GM21737 (cell line): ENCODE data around the gene TUBA4A.
"Not testable (repeated sequence)": the region's sequence is repeated elsewhere in the genome, so short reads cannot be mapped to it uniquely, and the experiment has no call there.

Source experiments
- ATAC-seq: cut with Tn5 transposase; IDR thresholded peaks from one replicate; pipeline ENCODE4 v1.9.1; 2021; ENCODE audit warnings: mild to moderate bottlenecking, moderate library complexity; ENCODE audit not compliant: unreplicated experiment

Gene TUBA4A

DNA sequence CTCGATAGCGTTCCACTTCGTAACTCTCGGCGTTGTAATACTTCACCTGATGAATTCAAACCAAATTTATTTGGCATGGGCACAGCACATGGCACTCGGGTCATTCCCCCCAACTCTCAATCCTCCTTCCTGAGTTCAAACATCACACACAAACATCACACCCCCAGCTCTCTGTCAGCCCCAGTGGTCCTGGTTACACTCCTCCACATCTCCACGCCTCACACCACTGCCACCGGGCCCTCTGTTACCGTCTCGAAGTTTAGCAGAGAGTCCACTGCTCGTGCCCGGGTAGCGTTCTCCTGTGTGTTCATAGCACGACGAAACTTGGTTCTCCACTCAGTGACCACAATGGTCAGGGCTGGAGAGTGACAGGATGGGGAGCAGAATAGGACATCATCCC is 39.6 kb downstream of the TUBA4A start:
- ATAC-seq, result no peak

- no peak for ATAC-seq
Measured at GRCh38 chr2:219213486-219214071, 40.1 kb downstream of the TUBA4A start.

DNA sequence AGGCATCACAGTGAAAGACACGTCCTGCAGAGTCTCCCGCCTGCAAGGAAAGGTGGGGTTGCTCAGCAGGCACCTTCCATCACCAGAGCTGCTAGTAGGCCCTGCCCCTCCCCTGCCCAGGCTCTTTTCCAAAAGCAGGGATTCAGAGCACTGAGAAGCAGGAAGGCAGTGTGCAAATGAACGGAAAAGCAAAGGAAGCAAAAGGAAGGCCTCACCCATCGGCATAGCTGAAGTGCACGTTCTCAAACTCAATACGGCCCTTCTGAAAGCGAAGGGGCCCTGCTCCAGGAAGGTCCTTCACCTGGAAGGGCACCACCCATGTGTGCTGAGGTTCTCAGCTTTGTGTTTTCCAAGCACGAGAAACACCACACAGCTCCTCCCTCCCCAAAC is 40.7 kb downstream of the TUBA4A start:
- no peak for ATAC-seq

DNA sequence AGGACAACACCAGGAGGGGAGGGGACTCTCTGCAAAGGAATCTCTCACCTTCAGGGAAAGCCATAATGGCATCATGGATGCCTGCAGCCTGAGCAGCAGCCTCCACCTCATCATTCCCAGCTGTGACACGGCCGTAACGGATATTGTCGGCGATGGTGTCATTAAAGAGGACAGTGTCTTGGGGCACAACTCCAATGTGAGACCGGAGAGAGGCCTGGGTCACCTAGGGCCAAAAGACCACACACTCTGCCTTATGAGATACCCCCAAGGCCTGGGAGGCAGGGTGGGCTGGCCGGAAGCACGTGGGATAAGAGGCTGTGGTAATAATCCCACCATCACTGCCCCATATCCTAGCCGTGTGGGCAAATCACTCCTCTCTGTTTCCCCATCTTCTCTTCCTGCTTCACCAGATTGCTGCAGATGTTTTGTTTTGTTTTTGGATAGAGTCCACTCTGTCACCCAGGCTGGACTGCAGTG is 42.8 kb downstream of the TUBA4A start:
- no peak for ATAC-seq

GRCh38 chr2:219210196-219210885 is 43.4 kb downstream of the TUBA4A start:
- ATAC-seq, result no peak

GRCh38 chr2:219209236-219210195 is 44.2 kb downstream of the TUBA4A start:
- ATAC-seq, result no peak

DNA sequence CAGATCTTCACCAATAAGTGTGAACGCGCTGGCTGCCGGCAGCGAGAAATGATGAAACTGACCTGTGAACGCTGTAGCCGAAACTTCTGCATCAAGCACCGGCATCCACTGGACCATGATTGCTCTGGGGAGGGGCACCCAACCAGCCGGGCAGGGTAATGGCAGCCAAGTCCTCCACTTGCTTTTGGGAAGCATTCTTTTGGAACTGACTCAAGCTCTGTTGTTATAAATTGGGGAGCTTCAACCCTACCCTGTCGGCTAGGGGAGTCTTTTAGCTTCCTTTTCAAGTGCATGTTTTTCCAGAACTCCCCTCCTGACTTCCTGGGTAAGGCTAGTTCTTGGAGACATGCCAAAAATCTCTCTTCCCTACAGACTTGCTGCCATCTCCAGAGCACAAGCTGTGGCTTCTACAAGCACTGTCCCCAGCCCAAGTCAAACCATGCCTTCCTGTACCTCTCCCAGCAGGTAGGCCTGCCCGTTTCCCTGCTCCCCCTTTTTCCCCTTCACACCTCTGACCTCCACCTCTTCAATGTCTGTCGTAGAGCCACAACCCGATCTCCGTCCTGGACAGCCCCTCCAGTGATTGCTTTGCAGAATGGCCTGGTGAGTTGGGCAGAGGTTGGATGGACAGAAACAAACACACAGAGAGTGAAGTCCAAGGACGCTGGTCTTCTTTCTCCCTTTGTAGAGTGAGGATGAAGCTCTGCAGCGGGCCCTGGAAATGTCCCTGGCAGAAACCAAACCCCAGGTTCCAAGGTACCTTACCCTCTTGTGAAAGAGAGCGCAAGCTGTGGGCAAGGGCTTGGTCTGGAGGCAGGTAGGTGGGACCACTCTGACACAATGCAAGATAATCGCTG is 45.6 kb downstream of the TUBA4A start:
- no peak for ATAC-seq

DNA sequence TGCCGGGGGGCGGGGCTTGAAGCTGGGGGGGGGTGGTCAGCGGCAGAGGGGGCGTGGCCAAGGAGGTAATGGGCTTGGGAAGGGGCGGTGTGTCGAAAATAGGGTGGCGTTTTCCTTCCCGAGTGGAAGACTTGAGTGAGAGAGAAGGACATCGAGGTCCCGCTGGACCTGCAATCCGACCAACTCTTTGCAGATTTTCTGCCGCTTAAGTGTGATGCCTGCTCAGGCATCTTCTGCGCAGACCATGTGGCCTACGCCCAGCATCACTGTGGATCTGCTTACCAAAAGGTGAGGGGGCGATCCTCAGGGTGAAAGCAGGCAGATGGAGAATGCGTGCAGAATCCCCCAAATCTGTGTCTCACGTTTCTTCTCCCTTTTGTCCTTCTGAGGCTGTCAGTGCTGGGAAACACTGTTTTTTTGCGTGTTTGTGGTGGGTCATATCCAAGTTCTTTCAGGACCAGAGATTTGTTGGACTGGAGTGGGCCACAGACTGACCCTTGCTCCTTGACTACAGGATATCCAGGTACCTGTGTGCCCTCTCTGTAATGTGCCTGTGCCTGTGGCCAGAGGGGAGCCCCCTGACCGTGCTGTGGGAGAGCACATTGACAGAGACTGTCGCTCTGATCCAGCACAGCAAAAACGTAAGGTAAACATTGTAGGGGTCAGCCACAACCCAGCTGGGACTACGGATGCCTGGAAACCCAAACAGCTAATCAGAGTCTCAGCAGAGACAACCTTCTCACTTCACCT is 46.4 kb downstream of the TUBA4A start:
- no peak for ATAC-seq

GRCh38 chr2:219206328-219207133 is 47.2 kb downstream of the TUBA4A start, which contains the start of gene ZFAND2B:
Gene ZFAND2B (plus strand): TSS chr2:219206782. CDS start chr2:219206988, 206 bp downstream.
- ATAC-seq, result peak; percentile 97

- no peak for ATAC-seq
Measured at GRCh38 chr2:219205981-219206327, 47.8 kb downstream of the TUBA4A start.

DNA sequence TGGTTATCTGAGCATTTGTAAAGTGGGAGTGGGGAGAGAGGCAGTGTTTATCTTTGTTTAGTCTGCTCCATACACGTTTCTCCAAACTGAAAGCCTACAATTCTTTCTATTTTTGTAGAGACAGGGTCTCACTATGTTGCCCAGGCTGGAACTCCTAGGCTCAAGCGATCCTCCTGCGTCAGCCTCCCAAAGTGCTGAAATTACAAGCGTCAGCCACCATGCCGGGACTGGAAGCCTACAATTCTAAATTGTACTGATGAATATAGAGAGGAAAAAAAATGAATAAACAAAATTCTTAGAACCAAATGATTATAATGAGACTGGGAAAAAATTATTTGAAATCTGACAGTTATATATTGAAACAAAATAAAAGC is 48.6 kb downstream of the TUBA4A start:
- ATAC-seq, result no peak

GRCh38 chr2:219204425-219205164 is 49.1 kb downstream of the TUBA4A start:
- no peak for ATAC-seq

DNA sequence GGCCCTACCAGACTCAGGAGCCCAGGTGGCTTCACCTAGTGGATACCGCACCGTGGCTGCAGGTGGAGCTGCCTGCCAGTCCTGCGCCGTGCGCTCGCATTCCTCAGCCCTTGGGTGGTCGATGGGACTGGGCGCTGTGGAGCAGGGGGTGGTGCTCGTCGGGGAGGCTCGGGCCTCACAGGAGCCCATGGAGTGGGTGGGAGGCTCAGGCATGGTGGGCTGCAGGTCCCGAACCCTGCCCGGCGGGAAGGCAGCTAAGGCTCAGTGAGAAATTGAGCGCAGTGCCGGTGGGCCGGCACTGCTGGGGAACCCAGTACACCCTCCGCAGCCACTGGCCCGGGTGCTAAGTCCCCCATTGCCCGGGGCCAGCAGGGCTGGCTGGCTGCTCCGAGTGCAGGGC is 52.4 kb downstream of the TUBA4A start:
- ATAC-seq, result not testable (repeated sequence)

DNA sequence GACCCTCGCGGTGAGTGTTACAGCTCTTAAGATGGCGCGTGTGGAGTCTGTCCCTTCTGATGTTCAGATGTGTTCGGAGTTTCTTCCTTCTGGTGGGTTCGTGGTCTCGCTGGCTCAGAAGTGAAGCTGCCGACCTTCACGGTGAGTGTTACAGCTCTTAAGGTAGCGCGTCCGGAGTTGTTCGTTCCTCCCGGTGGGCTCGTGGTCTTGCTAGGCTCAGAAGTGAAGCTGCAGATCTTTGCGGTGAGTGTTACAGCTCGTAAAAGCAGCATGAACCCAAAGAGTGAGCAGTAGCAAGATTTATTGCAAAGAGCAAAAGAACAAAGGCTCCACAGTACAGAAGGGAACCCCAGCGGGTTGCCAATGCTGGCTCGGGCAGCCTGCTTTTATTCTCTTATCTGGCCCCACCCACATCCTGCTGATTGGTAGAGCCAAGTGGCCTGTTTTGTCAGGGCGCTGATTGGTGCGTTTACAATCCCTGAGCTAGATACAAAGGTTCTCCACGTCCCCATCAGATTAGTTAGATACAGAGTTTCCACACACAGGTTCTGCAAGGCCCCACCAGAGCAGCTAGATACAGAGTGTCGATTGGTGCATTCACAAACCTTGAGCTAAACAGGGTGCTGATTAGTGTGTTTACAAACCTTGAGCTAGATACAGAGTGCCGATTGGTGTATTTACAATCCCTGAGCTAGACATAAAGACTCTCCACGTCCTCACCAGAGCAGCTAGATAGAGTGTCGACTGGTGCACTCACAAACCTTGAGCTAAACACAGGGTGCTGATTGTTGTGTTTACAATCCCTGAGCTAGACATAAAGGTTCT is 53.0 kb downstream of the TUBA4A start:
- not testable (repeated sequence) for ATAC-seq
